Fibroblast of villous mesenchyme (primary cell): Measurements from ENCODE around the gene RXFP2. TPM values are rescaled to one million over a fixed set of nuclear protein-coding genes. Genes with fewer than 3 reads are reported as not detected.

Experiments
- DNase-seq: peaks from one replicate; pipeline ENCODE4 v3.0.0-alpha.2; 2010; ENCODE audit warnings: low read depth
- H3K4me3 ChIP-seq: 2 replicates; pipeline ENCODE4 v1.5.1; 2011; ENCODE audit warnings: low read depth, mild to moderate bottlenecking, low read length
- CTCF ChIP-seq: IDR thresholded peaks from 2 replicates; pipeline ENCODE4 v1.5.1; 2012; ENCODE audit warnings: low read depth, mild to moderate bottlenecking, low read length; ENCODE audit not compliant: insufficient read depth
- total RNA-seq: library from RNA; depleted of rRNA; stranded (reverse); fragments of >200 nt; gene quantifications from 2 replicates; pipeline ENCODE4 v1.2.3, GENCODE V29; 2012

RXFP2 gene
- total RNA-seq, 1 donor, result not detected

- DNase-seq, result no peak
- H3K4me3 ChIP-seq, result no peak overlapping the region
- no peak for TF ChIP-seq CTCF
Measured at GRCh38 chr13:31849206-31849605, 109.9 kb downstream of the RXFP2 start.

GRCh38 chr13:31850041-31850555 lies 110.8 kb downstream of the RXFP2 start:
- no peak for TF ChIP-seq CTCF
- DNase-seq, result no peak
- no peak overlapping the region for H3K4me3 ChIP-seq

GRCh38 chr13:31851216-31851615 lies 111.9 kb downstream of the RXFP2 start:
- DNase-seq, result no peak
- H3K4me3 ChIP-seq, result no peak overlapping the region
- TF ChIP-seq CTCF, result no peak
